ENCODE data around the gene THBS4. TPM values are rescaled to one million over a fixed set of nuclear protein-coding genes. Genes with fewer than 3 reads are reported as not detected.
"Not testable (repeated sequence)": the region's sequence is repeated elsewhere in the genome, so short reads cannot be mapped to it uniquely, and the experiment has no call there.

THBS4 gene
- total and polyA plus RNA-seq, 2 donors from 2014 or later = 1.4 to 1.8 TPM

- no peaks in the 10 kb centered on the region for H3K9me3 ChIP-seq (ENCODE audit: control insufficient read depth in 2 of 3, insufficient read depth in 1 of 3, low read length in 3 of 3)
- intact Hi-C loops (cut with DNase I) = no loop called here
- no peaks in the 10 kb centered on the region for H3K27me3 ChIP-seq (ENCODE audit: control insufficient read depth, insufficient read depth, low read length)
- H3K4me1 ChIP-seq (ENCODE audit: control insufficient read depth in 2 of 3, insufficient read depth in 2 of 3, low read depth in 1 of 3, low read length in 3 of 3) = no peaks in the 10 kb centered on the region
- no peak for FAIRE-seq
- no peak overlapping the region for H3K4me3 ChIP-seq (ENCODE audit: low read length in 3 of 3)
- DNase-seq = peak in 4 of 5 donors; percentile 46 to 73 (median 64)
- H3K9ac ChIP-seq (ENCODE audit: low read length in 3 of 3) = no peak overlapping the region
- no peak overlapping the region for H3K27ac ChIP-seq (ENCODE audit: low read depth in 2 of 2, low read length in 2 of 2)
- no peaks in the 10 kb centered on the region for H3K36me3 ChIP-seq (ENCODE audit: control insufficient read depth in 2 of 3, insufficient read depth in 3 of 3, low read length in 3 of 3)
- TF ChIP-seq CTCF (IDR thresholded peaks at IDR 0.05; ENCODE audit: borderline replicate concordance, extremely low read depth, insufficient read depth) = no peak
Measured at GRCh38 chr5:80109646-80110478, 74.7 kb downstream of the THBS4 start.

- H3K36me3 ChIP-seq (ENCODE audit: control insufficient read depth in 2 of 3, insufficient read depth in 3 of 3, low read length in 3 of 3); H3K4me1 ChIP-seq (ENCODE audit: control insufficient read depth in 2 of 3, insufficient read depth in 2 of 3, low read depth in 1 of 3, low read length in 3 of 3); FAIRE-seq; H3K4me3 ChIP-seq (ENCODE audit: low read length in 3 of 3); H3K27ac ChIP-seq (ENCODE audit: low read depth in 2 of 2, low read length in 2 of 2); H3K9ac ChIP-seq (ENCODE audit: low read length in 3 of 3); intact Hi-C loops (cut with DNase I); H3K27me3 ChIP-seq (ENCODE audit: control insufficient read depth, insufficient read depth, low read length); H3K9me3 ChIP-seq (ENCODE audit: control insufficient read depth in 2 of 3, insufficient read depth in 1 of 3, low read length in 3 of 3): not testable (repeated sequence)
- peak in 3 of 5 donors; percentile 52 to 81 (median 74) for DNase-seq
Measured at GRCh38 chr5:80111376-80111990, 76.3 kb downstream of the THBS4 start.

- H3K9me3 ChIP-seq (ENCODE audit: control insufficient read depth in 2 of 3, insufficient read depth in 1 of 3, low read length in 3 of 3) = no peaks in the 10 kb centered on the region
- intact Hi-C loops (cut with DNase I) = no loop called here
- H3K27me3 ChIP-seq (ENCODE audit: control insufficient read depth, insufficient read depth, low read length) = no peaks in the 10 kb centered on the region
- TF ChIP-seq CTCF (IDR thresholded peaks at IDR 0.05; ENCODE audit: borderline replicate concordance, extremely low read depth, insufficient read depth) = no peak
- H3K27ac ChIP-seq (ENCODE audit: low read depth in 2 of 2, low read length in 2 of 2) = no peak overlapping the region
- FAIRE-seq (no peak), DNase-seq (no peak)
- H3K4me1 ChIP-seq (ENCODE audit: control insufficient read depth in 2 of 3, insufficient read depth in 2 of 3, low read depth in 1 of 3, low read length in 3 of 3) = no peaks in the 10 kb centered on the region
- no peaks in the 10 kb centered on the region for H3K36me3 ChIP-seq (ENCODE audit: control insufficient read depth in 2 of 3, insufficient read depth in 3 of 3, low read length in 3 of 3)
- no peak overlapping the region for H3K4me3 ChIP-seq (ENCODE audit: low read length in 3 of 3)
- H3K9ac ChIP-seq (ENCODE audit: low read length in 3 of 3) = no peak overlapping the region
Measured at GRCh38 chr5:80114860-80115259, 79.7 kb downstream of the THBS4 start.

DNA sequence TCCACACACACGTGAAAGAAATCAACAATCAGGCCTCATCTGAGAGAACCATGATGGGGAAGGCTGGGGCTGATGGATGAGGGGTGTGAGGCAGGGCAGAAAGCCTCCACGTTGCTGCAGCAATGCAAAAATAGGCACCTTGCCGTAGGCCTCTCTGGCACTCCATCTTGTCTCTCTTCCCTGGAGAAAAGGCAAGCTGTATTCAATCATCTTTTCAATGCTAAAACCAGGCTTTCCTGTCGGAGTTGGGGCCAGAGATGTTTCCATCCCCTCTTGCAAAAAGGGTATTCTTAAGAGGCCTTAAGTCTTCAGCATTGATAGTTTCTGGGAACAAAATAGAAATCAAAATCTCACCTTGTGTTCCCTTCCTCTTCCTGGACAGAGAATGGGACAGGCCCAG is 80.9 kb downstream of the THBS4 start:
- Histone ChIP-seq H3K27ac (ENCODE audit: low read depth in 2 of 2, low read length in 2 of 2) (no peak overlapping the region), H3K9me3 (ENCODE audit: control insufficient read depth in 2 of 3, insufficient read depth in 1 of 3, low read length in 3 of 3) (no peaks in the 10 kb centered on the region), H3K36me3 (ENCODE audit: control insufficient read depth in 2 of 3, insufficient read depth in 3 of 3, low read length in 3 of 3) (no peaks in the 10 kb centered on the region), H3K4me3 (ENCODE audit: low read length in 3 of 3) (no peak overlapping the region), H3K9ac (ENCODE audit: low read length in 3 of 3) (no peak overlapping the region), H3K4me1 (ENCODE audit: control insufficient read depth in 2 of 3, insufficient read depth in 2 of 3, low read depth in 1 of 3, low read length in 3 of 3) (no peaks in the 10 kb centered on the region), H3K27me3 (ENCODE audit: control insufficient read depth, insufficient read depth, low read length) (no peaks in the 10 kb centered on the region)
- no peak for TF ChIP-seq CTCF (IDR thresholded peaks at IDR 0.05; ENCODE audit: borderline replicate concordance, extremely low read depth, insufficient read depth)
- FAIRE-seq = no peak
- DNase-seq = no peak
- intact Hi-C loops (cut with DNase I) = no loop called here
